K562 (cell line): ENCODE data around the gene TMEM242. TPM values are rescaled to one million over a fixed set of nuclear protein-coding genes. Genes with fewer than 3 reads are reported as not detected.
A peak's percentile ranks its signal among the peaks of the same experiment; 100 is the strongest.

Source experiments
- BRD9 ChIP-seq: fragments of 450-650 bp; IDR thresholded peaks from 2 replicates; pipeline ENCODE4 v1.6.1; 2018; ENCODE audit warnings: low read depth; ENCODE audit not compliant: partially characterized antibody
- CBFA2T2 ChIP-seq: fragments of 450-650 bp; conservative IDR thresholded peaks from 2 replicates; pipeline ENCODE4 v1.6.1; 2017; ENCODE audit warnings: mild to moderate bottlenecking
- CCNT2 ChIP-seq: IDR thresholded peaks from 2 replicates; pipeline ENCODE4 v1.6.1; 2011; ENCODE audit warnings: borderline replicate concordance, low read depth, mild to moderate bottlenecking, moderate library complexity, mixed read lengths, low read length; ENCODE audit not compliant: insufficient read length; ENCODE audit errors: extremely low read depth
- GABPA ChIP-seq: fragments of 200-800 bp; sonication (Bioruptor generic); conservative IDR thresholded peaks from 2 replicates; pipeline ENCODE4 v1.6.1; 2016; ENCODE audit warnings: low read depth, missing genetic modification characterization, missing compliant biosample characterization
- GTF2F1 ChIP-seq: IDR thresholded peaks from 2 replicates; pipeline ENCODE4 v1.6.1; 2011; ENCODE audit warnings: low read depth, low read length, improper control_type of control experiment
- KAT2B ChIP-seq: IDR thresholded peaks from one replicate; pipeline ENCODE4 v1.6.1; 2012; ENCODE audit warnings: low read depth, mild to moderate bottlenecking, control low read depth, inconsistent platforms, low read length, moderate library complexity
- NEUROD1 ChIP-seq: fragments of 150-350 bp; IDR thresholded peaks from 2 replicates; pipeline ENCODE4 v1.6.1; 2014; ENCODE audit warnings: borderline replicate concordance, low read length, low read depth; ENCODE audit not compliant: partially characterized antibody
- NFRKB ChIP-seq: fragments of 450-650 bp; IDR thresholded peaks from 2 replicates; pipeline ENCODE4 v1.6.1; 2016; ENCODE audit warnings: low read depth
- ZFX ChIP-seq: sonication (generic); formaldehyde crosslinking; IDR thresholded peaks from 2 replicates; pipeline ENCODE4 v1.8.0; 2022; ENCODE audit warnings: mild to moderate bottlenecking, missing genetic modification reagents, moderate library complexity
- ZNF121 ChIP-seq: sonication (generic); formaldehyde crosslinking; conservative IDR thresholded peaks from 2 replicates; pipeline ENCODE4 v1.8.0; 2022; ENCODE audit warnings: missing genetic modification reagents
- ZNF561 ChIP-seq: fragments of 450-650 bp; formaldehyde crosslinking; conservative IDR thresholded peaks from 2 replicates; pipeline ENCODE4 v1.4.0; 2020; ENCODE audit warnings: mild to moderate bottlenecking, moderate library complexity
- polyA plus RNA-seq, 8 experiments: library from polyadenylated mRNA; depleted of rRNA in 4 of 8; stranded (reverse) in 5 of 8; unstranded in 3 of 8; fragments of >200 nt; fragmentation: Nextera tagmentation in 2 of 8; fragmentation: Illumina TruSeq in 1 of 8; extraction: Ambion mirVana in 2 of 8; extraction: Trizol in 1 of 8; gene quantifications; 2 replicates each; pipeline versions ENCODE4 v1.2.1 to v1.2.3, GENCODE V29; 2011 to 2014; ENCODE audit warnings: inconsistent platforms in 1 of 8, missing spikeins in 1 of 8
- total RNA-seq, 7 experiments: library from RNA; depleted of rRNA in 6 of 7; stranded (reverse); fragments of >200 nt in 6 of 7; fragmentation: Illumina TruSeq in 2 of 7; extraction: Trizol in 2 of 7; gene quantifications; 2 replicates each; pipeline versions ENCODE4 v1.2.1 to v1.2.3, GENCODE V29; 2011 to 2021; ENCODE audit warnings: low replicate concordance in 1 of 7
- TF ChIP-seq, protein P1 (sequence below): sonication (generic); formaldehyde crosslinking; IDR thresholded peaks from 2 replicates; pipeline ENCODE4 v1.8.1; 2023; ENCODE audit warnings: mild to moderate bottlenecking, missing genetic modification reagents
- TF ChIP-seq, protein P2 (sequence below): fragments of 250-450 bp; sonication (Bioruptor Pico); IDR thresholded peaks from 2 replicates; pipeline ENCODE4 v1.5.0; 2021; ENCODE audit warnings: mild to moderate bottlenecking, moderate library complexity
- TF ChIP-seq, protein P3 (sequence below): sonication (generic); formaldehyde crosslinking; IDR thresholded peaks from 2 replicates; pipeline ENCODE4 v1.8.1; 2022; ENCODE audit warnings: missing genetic modification reagents
- TF ChIP-seq, protein P4 (sequence below): sonication (generic); formaldehyde crosslinking; IDR thresholded peaks from 2 replicates; pipeline ENCODE4 v1.8.1; 2023; ENCODE audit warnings: mild to moderate bottlenecking, missing genetic modification reagents, moderate library complexity
- TF ChIP-seq, protein P5 (sequence below), 3 experiments: IDR thresholded peaks in 2 of 3; conservative IDR thresholded peaks in 1 of 3; 2 replicates each; pipeline ENCODE4 v1.5.1; 2011 to 2012; ENCODE audit warnings: low read length in 3 of 3, mild to moderate bottlenecking in 3 of 3, control low read depth in 2 of 3, improper control_type of control experiment in 1 of 3, inconsistent platforms in 1 of 3, low read depth in 1 of 3, mixed read lengths in 1 of 3, moderate library complexity in 1 of 3; ENCODE audit not compliant: insufficient read depth in 2 of 3
- TF ChIP-seq, protein P6 (sequence below): sonication (generic); formaldehyde crosslinking; IDR thresholded peaks from 2 replicates; pipeline ENCODE4 v1.9.0; 2022; ENCODE audit warnings: mild to moderate bottlenecking, missing genetic modification reagents

The TMEM242 gene
- total and polyA plus RNA-seq, 9 of the 15 experiments (the other 6 are each of a cell fraction or from before 2014, with no cell fraction given) = 9.5 to 35.3 (median 16.5) TPM

DNA sequence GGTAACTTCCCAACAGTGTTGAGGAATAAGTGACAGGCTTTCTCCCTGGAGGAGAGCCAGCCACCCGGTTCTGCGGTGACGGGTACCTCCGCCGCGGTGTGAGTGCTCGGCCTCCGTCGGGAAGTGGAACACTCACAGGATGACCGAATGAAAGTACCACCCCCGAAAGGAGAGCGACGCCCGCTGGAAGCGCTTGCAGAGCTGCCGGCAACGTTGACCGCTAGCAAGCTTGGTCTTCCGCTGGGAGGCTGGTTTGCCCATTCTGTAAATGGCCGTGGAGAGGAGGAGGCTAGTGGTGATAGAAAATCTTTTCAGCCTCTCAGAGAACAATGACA, 614 bp upstream of the TMEM242 start (continued):
- TF ChIP-seq, protein P1, sequence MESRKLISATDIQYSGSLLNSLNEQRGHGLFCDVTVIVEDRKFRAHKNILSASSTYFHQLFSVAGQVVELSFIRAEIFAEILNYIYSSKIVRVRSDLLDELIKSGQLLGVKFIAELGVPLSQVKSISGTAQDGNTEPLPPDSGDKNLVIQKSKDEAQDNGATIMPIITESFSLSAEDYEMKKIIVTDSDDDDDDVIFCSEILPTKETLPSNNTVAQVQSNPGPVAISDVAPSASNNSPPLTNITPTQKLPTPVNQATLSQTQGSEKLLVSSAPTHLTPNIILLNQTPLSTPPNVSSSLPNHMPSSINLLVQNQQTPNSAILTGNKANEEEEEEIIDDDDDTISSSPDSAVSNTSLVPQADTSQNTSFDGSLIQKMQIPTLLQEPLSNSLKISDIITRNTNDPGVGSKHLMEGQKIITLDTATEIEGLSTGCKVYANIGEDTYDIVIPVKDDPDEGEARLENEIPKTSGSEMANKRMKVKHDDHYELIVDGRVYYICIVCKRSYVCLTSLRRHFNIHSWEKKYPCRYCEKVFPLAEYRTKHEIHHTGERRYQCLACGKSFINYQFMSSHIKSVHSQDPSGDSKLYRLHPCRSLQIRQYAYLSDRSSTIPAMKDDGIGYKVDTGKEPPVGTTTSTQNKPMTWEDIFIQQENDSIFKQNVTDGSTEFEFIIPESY = peak; percentile 98
- TF ChIP-seq, protein P2, sequence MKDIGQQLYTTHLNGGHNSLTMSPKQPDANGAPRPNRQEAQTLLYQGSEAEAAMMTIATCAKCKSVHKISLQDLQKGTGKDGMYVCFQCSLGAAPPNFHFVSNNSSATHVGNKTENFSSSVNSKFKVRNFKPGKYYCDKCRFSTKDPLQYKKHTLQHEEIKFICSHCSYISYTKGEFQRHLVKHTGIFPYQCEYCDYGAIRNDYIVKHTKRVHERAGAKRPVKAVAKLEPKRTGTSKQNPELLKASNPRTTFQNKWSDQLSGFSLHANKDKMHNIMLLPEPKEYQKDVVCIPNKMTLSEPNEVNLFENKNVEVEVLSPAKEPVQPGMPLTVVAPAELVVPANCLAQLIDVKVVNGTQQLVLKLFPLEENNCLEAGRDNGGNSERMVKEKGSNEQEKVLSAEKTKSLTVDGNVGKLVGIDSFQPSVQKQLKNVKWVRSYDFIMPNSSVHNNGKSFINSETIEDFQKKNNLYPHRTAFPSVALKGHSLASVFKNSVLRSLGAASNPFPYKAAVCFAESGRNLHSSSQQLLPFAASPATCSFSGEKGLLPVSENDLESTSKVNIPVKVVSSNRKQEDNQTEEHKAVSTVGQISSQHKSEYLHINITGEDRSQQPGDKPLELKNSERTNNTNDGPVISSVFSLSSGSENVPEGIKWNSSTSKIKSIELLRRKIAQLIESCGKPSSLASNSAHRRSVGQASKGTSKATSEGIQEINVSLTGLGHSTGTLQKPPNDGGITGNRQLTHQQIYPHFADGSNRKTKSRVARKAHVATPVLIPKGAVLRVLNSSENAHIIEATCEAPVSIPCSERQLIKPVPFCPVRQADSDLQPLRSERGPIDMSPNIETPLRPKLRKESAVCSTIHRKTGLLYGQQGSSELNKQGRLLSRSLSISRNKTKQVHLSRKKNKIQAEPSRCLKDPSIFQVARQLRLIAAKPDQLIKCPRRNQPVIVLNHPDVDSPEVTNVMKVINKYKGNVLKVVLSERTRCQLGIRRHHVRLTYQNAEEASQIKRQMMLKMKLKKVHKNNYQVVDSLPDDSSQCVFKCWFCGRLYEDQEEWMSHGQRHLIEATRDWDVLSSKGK = no peak
- TF ChIP-seq BRD9 = no peak
- no peak for TF ChIP-seq CCNT2
- TF ChIP-seq, protein P3, sequence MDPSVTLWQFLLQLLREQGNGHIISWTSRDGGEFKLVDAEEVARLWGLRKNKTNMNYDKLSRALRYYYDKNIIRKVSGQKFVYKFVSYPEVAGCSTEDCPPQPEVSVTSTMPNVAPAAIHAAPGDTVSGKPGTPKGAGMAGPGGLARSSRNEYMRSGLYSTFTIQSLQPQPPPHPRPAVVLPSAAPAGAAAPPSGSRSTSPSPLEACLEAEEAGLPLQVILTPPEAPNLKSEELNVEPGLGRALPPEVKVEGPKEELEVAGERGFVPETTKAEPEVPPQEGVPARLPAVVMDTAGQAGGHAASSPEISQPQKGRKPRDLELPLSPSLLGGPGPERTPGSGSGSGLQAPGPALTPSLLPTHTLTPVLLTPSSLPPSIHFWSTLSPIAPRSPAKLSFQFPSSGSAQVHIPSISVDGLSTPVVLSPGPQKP = no peak
- no peak for TF ChIP-seq GABPA (tag)
- TF ChIP-seq, protein P4, sequence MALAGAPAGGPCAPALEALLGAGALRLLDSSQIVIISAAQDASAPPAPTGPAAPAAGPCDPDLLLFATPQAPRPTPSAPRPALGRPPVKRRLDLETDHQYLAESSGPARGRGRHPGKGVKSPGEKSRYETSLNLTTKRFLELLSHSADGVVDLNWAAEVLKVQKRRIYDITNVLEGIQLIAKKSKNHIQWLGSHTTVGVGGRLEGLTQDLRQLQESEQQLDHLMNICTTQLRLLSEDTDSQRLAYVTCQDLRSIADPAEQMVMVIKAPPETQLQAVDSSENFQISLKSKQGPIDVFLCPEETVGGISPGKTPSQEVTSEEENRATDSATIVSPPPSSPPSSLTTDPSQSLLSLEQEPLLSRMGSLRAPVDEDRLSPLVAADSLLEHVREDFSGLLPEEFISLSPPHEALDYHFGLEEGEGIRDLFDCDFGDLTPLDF = peak; percentile 5; the same call in 1 of the 2 replicates
- TF ChIP-seq, protein P5, sequence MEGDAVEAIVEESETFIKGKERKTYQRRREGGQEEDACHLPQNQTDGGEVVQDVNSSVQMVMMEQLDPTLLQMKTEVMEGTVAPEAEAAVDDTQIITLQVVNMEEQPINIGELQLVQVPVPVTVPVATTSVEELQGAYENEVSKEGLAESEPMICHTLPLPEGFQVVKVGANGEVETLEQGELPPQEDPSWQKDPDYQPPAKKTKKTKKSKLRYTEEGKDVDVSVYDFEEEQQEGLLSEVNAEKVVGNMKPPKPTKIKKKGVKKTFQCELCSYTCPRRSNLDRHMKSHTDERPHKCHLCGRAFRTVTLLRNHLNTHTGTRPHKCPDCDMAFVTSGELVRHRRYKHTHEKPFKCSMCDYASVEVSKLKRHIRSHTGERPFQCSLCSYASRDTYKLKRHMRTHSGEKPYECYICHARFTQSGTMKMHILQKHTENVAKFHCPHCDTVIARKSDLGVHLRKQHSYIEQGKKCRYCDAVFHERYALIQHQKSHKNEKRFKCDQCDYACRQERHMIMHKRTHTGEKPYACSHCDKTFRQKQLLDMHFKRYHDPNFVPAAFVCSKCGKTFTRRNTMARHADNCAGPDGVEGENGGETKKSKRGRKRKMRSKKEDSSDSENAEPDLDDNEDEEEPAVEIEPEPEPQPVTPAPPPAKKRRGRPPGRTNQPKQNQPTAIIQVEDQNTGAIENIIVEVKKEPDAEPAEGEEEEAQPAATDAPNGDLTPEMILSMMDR (IDR thresholded peaks at IDR 0.05 in 2 of 3, conservative IDR thresholded peaks at IDR 0.05 in 1 of 3; ENCODE audit: insufficient read depth in 2 of 3, low read depth in 1 of 3, low read length in 3 of 3) = peak; percentile 12 to 43 (median 37); a peak in 2 of 6 replicates
- no peak for TF ChIP-seq GTF2F1
- no peak for TF ChIP-seq KAT2B
- TF ChIP-seq, protein P6, sequence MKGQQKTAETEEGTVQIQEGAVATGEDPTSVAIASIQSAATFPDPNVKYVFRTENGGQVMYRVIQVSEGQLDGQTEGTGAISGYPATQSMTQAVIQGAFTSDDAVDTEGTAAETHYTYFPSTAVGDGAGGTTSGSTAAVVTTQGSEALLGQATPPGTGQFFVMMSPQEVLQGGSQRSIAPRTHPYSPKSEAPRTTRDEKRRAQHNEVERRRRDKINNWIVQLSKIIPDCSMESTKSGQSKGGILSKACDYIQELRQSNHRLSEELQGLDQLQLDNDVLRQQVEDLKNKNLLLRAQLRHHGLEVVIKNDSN (CRISPR knock-in tag) = 0 out of 2 replicates have a peak, but pooled peaks have one; percentile 12
- no peak for TF ChIP-seq ZFX (CRISPR knock-in tag)
- no peak for TF ChIP-seq ZNF121
- no peak for TF ChIP-seq NEUROD1
- TF ChIP-seq ZNF561 (CRISPR knock-in tag) = no peak
- no peak for TF ChIP-seq CBFA2T2
- TF ChIP-seq NFRKB = no peak
